HEK293T (cell line): ENCODE data around the gene FILIP1L.

Experiments
- BHLHE40 ChIP-seq: fragments of 450-650 bp; IDR thresholded peaks from 2 replicates; pipeline ENCODE4 v1.6.1; 2016; ENCODE audit warnings: mild to moderate bottlenecking, moderate library complexity, borderline replicate concordance
- ELF4 ChIP-seq: fragments of 450-650 bp; IDR thresholded peaks from 2 replicates; pipeline ENCODE4 v1.6.1; 2017; ENCODE audit warnings: antibody characterized with exemption
- FOXK2 ChIP-seq: fragments of 450-650 bp; IDR thresholded peaks from 2 replicates; pipeline ENCODE4 v1.6.1; 2016; ENCODE audit warnings: mild to moderate bottlenecking
- FOXM1 ChIP-seq: fragments of 450-650 bp; IDR thresholded peaks from 2 replicates; pipeline ENCODE4 v1.6.1; 2017; ENCODE audit warnings: mild to moderate bottlenecking, borderline replicate concordance
- HDGF ChIP-seq: fragments of 450-650 bp; IDR thresholded peaks from 2 replicates; pipeline ENCODE4 v1.6.1; 2017; ENCODE audit warnings: antibody characterized with exemption, borderline replicate concordance
- L3MBTL2 ChIP-seq: fragments of 450-650 bp; conservative IDR thresholded peaks from 2 replicates; pipeline ENCODE4 v1.6.1; 2016; ENCODE audit warnings: mild to moderate bottlenecking
- PKNOX1 ChIP-seq: fragments of 450-650 bp; IDR thresholded peaks from 2 replicates; pipeline ENCODE4 v1.6.1; 2016
- SP1 ChIP-seq: fragments of 450-650 bp; IDR thresholded peaks from 2 replicates; pipeline ENCODE4 v1.6.1; 2017
- ZNF384 ChIP-seq: fragments of 450-650 bp; IDR thresholded peaks from 2 replicates; pipeline ENCODE4 v1.6.1; 2016

GRCh38 chr3:99925584-99926230, 188.6 kb downstream of the FILIP1L start:
- TF ChIP-seq L3MBTL2 (no peak), SP1 (no peak), ZNF384 (no peak), PKNOX1 (no peak), ELF4 (no peak), FOXK2 (no peak), FOXM1 (no peak), HDGF (no peak), BHLHE40 (no peak)
